ENCODE data around the gene MYO3B. TPM values are rescaled to one million over a fixed set of nuclear protein-coding genes. Genes with fewer than 3 reads are reported as not detected.

MYO3B gene
- total and polyA plus RNA-seq, 12 donors = 0.04 to 0.11 (median 0.06) TPM; not detected in 8

- Histone ChIP-seq H3K4me1 (replicated peaks in 1 of 2) (no peaks in the 10 kb centered on the region), H3K36me3 (replicated peaks in 1 of 2) (no peaks in the 10 kb centered on the region), H3K27ac (no peak overlapping the region), H3K27me3 (peaks cover 33% of the 10 kb centered on the region), H3K4me3 (no peak overlapping the region), H3K9me3 (replicated peaks in 1 of 3) (no peaks in the 10 kb centered on the region)
- TF ChIP-seq POLR2A (IDR thresholded peaks at IDR 0.05) = no peak
- TF ChIP-seq, protein P1, sequence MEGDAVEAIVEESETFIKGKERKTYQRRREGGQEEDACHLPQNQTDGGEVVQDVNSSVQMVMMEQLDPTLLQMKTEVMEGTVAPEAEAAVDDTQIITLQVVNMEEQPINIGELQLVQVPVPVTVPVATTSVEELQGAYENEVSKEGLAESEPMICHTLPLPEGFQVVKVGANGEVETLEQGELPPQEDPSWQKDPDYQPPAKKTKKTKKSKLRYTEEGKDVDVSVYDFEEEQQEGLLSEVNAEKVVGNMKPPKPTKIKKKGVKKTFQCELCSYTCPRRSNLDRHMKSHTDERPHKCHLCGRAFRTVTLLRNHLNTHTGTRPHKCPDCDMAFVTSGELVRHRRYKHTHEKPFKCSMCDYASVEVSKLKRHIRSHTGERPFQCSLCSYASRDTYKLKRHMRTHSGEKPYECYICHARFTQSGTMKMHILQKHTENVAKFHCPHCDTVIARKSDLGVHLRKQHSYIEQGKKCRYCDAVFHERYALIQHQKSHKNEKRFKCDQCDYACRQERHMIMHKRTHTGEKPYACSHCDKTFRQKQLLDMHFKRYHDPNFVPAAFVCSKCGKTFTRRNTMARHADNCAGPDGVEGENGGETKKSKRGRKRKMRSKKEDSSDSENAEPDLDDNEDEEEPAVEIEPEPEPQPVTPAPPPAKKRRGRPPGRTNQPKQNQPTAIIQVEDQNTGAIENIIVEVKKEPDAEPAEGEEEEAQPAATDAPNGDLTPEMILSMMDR (IDR thresholded peaks at IDR 0.05) = no peak
- WGBS, 4 donors = 59 to 78% (median 66%) methylated on average over 2 of the region's 2 CpGs
- intact Hi-C loops (cut with DNase I) = no loop called here
- DNase-seq = no peak
These were observed 213.1 kb downstream of the MYO3B start for GRCh38 chr2:170391018-170391417.

GRCh38 chr2:170391697-170392096 lies 213.8 kb downstream of the MYO3B start:
- Histone ChIP-seq H3K36me3 (replicated peaks in 1 of 2) (no peaks in the 10 kb centered on the region), H3K4me3 (no peak overlapping the region), H3K9me3 (replicated peaks in 1 of 3) (no peaks in the 10 kb centered on the region), H3K4me1 (replicated peaks in 1 of 2) (no peaks in the 10 kb centered on the region), H3K27ac (no peak overlapping the region), H3K27me3 (peaks cover 33% of the 10 kb centered on the region)
- no peak for DNase-seq
- TF ChIP-seq, protein P1 (IDR thresholded peaks at IDR 0.05) = no peak
- 78 to 90% (median 88%) methylated on average over 5 of the region's 5 CpGs for WGBS, 4 donors
- intact Hi-C loops (cut with DNase I) = no loop called here

DNA sequence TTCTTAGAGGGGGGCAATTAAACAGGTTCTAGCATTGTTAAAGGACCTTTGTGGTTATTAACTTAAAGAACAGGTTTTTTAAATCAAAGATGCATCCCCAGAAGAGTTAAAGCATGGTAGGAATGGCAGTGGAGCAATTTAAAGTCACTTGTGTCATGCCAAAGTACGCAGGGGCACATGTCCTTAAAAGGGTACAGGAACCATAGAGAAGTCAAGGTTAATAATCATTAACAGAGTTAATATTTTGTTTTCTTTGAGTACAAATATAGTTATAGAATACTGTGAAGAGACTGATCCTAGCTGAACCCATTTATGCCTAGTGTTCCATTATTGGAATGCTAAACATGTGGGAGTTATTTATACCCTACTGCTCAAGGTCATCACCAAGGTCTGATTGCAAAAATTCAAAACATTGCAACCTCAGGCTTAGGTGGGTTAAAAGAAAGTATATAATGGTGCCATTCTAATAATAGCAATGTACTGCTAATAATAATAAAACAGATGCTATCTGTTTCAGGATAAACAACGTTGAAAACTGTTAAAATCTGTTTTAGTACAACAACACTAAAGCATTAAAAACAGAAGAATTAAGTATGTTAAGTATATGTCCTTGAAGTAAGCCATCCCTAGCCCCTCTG lies 216.0 kb downstream of the MYO3B start:
- peaks cover 25% of the 10 kb centered on the region for H3K27me3 ChIP-seq
- no peaks in the 10 kb centered on the region for H3K9me3 ChIP-seq (replicated peaks in 1 of 3)
- WGBS, 4 donors = 37 to 42% (median 40%) methylated on average over 2 of the region's 2 CpGs

DNA sequence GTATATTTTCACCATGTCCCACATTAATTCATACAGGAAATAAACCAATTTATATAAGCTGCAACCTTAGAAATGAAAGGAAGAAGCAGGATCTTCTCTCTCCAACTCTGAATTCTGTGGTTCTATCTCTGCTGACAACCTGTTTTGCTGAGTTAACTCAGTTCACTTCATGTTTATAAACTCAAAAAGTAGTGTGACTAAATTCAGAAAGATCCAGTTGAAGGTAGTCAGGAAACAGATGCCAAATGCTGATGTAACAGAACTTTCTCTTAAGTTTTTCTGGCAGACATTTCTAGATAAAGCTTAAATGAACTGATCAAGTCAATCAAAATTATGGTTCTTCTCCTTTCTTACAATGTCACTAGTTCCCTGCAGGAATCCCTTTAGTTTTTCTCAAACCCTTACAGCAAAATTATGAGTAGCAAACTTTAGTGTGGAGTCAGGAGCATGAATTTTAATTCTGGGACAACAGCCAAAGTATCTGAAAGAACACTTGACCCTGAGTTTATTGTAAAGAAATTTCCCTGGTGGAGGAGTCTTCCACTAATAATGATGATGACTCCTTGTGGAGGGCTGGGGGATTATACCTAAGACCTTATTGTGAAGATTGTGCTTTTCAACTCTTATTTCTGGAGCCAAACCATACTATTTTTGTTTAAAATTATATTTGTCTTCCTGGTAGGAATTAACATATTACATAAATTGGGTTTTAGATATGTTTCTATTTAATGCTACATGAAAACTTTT lies 216.9 kb downstream of the MYO3B start:
- TF ChIP-seq, protein P1 (IDR thresholded peaks at IDR 0.05) = no peak
- no peak for TF ChIP-seq POLR2A (IDR thresholded peaks at IDR 0.05)
- H3K4me3 ChIP-seq = no peak overlapping the region
- intact Hi-C loops (cut with DNase I) = no loop called here
- H3K27me3 ChIP-seq = peaks cover 24% of the 10 kb centered on the region
- no peaks in the 10 kb centered on the region for H3K9me3 ChIP-seq (replicated peaks in 1 of 3)
- H3K4me1 ChIP-seq (replicated peaks in 1 of 2) = no peaks in the 10 kb centered on the region
- no peak for DNase-seq
- H3K36me3 ChIP-seq (replicated peaks in 1 of 2) = no peaks in the 10 kb centered on the region
- no peak overlapping the region for H3K27ac ChIP-seq

More for the DNA sequence above, 216.0 kb downstream of the MYO3B start:
- H3K4me3 ChIP-seq = no peak overlapping the region
- intact Hi-C loops (cut with DNase I) = no loop called here
- no peak overlapping the region for H3K27ac ChIP-seq
- DNase-seq = no peak
- no peaks in the 10 kb centered on the region for H3K4me1 ChIP-seq (replicated peaks in 1 of 2)
- no peaks in the 10 kb centered on the region for H3K36me3 ChIP-seq (replicated peaks in 1 of 2)
- TF ChIP-seq POLR2A (IDR thresholded peaks at IDR 0.05) = no peak
- TF ChIP-seq, protein P1 (IDR thresholded peaks at IDR 0.05) = no peak
